Stimulated activated CD8-positive, alpha-beta memory T cell treated with anti-CD3 and anti-CD28 coated beads, Interleukin-2, amount 100 ng/mL, for 48 hours (primary cell): ENCODE measurements around the gene NEDD9.

Experiments
- DNase-seq, 2 donors: peaks; one replicate each; pipeline ENCODE4 v3.0.0-alpha.2; 2020; ENCODE audit warnings: low read depth in 2 of 2

The NEDD9 gene

DNA sequence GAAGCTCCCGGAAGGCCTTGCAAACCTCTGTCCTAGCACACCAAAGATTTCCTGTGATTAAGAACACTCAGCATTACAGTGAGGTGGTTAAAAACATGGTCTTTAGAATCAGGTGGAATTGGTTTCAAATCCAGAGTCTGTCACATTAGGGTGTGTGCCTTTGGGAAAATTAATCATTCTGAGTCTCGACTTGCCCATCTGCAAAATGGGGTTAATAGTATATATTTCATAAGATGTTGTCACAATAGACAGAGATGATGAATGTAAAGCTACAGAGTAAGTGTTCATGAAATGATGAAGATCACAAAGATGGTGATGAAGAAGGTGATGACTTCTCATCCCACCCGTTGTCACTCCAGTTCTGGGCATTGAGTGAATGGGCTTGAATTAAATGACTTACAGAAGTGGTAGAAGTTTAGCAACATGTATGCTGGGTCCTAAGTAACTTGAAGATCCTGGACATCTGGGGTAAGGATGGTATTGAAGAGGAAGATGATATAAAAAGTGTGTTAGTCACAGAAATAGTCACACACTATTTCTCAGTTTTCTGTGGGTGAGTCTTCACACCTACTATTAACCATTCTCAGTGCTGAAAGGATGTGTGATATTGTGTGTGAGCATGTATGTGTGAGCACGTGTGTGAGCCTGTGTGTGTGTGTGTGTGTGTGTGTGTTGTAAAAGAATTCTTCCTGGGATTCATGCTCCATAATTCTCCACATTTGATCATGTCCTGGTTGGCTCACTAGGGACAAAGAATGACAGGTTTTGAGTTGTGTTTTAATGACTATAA, 28.0 kb upstream of the NEDD9 start:
- no peak for DNase-seq

DNA sequence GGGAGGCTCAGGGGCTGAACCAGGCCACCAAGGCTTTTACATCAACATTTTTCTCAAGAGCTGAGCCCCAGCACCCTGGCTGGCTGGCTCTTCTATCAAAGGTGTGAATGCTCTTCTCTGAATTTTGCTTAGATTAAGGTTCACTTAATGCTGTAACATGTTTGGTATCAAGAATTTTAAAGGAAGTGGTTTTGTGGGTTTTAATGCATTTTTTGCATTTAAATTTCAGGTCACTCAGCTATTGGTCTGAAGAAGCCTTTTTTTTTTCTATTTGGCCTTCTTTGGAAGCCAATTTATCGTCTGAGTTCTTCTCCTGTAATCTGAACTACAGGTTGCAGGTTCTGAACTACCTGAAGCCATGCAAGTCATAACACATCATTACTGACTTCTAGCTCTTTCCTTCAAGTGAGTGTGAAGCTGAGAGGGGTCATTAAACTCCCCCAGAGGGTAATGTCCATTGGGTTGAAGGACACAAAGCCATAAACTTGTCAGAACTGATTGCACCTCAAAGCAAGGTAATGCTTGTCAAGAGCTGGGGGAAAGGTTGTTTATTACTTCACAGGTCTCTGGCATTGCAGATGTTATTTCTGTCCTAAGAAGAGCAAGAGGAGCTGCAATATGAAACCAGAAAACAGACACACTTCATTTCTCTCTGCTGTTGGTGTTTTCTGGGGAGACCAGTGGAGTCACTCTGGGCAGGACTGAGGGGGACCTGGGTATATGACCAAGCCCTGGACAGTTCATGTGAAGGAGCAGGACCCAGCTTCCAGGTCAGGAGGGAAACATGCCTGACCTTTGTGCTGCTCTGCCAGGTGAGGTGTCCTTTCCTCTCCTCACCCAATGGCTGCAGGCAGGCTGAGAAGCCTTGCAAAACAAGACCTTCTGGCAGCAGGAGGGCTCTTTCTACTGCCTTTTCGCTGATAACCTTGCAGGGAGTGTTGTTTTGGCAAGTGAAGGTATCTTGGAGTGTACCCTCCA, 26.1 kb upstream of the NEDD9 start:
- no peak for DNase-seq

DNA sequence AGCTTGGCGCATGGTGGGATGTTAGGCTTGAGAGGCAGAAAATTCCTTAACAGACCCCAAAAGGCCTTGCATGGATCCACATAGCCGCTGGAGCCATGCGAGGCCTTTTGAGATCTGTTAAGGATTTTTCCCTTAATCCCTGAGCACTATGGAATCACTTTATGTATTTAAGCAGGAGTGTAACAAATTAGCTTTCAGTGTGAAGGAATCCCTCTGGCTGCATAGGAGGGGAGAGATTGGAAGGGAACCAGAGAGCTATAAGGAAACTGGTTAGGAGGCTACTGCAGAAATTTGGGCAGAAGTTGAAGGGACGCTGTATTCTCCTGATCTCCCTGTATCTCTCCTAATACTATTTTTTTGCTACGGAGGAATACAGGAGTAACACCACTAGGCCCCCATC, 23.1 kb upstream of the NEDD9 start:
- no peak for DNase-seq

DNA sequence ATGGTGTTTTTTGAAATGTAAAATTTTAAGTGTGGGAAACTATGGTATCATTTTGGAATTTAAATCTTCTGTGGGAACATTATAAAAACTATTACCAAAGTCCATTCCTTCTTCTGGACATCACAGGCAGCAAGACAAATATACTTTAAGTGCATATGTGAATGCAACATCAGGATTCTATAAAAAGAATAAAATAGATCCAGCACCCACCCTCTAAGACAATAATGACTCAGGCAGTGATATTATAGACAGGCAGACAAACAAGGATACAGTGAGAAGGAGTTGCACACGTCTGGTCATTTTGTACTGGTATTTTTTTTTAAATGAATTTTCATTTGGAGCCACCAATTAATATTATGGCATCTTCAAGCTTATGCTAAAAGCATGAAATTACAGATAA, 21.1 kb upstream of the NEDD9 start:
- DNase-seq, result no peak

DNA sequence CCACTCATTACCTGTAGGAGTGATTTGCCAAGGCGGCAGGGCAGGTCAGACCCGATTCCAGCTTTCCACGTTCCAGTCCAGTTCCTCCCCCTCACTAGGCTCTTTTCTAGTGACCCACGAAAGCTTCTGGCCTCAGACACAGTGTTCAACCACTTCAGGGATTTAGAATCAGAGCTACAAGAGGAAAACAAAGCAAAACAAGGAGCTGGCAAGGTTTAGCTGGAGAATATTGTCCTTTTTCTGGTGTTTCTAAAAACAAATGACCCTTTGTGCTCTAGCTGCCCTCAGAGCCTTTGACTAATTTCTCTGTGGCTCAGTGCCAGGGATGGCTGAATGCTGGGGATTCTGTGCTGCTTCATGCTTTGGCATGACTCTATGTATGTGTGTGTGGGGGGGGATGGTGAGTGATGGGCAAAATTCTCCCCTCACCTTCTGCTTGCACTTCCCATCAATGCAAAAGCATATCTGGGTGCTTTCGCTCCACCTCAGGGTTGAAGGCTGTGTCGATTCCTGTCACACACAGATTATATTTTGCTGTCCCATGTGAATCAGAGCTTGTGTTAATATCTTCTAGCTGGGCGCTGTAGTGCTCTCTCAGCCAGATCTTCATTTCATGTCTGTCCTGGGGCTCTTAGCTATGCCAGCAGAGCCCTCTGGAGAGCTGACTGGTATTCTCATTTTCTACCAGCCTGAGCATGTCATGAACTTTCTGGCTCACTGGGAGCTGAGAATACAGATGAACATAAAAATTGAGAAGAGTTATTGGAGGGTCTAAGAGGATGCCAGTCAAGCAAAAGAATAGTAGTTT, 19.3 kb upstream of the NEDD9 start:
- no peak for DNase-seq

DNA sequence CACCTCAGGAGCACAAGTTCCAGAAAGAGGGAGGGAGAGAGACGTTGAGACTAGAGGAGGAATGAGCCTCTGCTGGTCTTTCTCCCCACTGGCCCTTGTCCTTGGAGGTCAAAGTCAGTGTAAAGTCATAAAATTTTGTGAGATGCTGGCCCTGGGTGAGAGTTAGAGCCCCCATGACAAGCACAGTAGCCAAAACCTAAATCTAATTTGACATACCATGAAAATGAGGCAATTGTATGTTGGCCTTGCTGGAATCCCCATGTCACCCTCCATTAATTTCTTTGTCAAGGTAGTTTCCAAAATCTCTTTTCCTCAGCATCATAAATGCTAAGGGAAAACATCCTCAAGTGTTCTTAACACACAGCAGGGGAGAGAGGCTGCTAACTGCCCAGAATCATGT, 17.6 kb upstream of the NEDD9 start:
- DNase-seq, result no peak

DNA sequence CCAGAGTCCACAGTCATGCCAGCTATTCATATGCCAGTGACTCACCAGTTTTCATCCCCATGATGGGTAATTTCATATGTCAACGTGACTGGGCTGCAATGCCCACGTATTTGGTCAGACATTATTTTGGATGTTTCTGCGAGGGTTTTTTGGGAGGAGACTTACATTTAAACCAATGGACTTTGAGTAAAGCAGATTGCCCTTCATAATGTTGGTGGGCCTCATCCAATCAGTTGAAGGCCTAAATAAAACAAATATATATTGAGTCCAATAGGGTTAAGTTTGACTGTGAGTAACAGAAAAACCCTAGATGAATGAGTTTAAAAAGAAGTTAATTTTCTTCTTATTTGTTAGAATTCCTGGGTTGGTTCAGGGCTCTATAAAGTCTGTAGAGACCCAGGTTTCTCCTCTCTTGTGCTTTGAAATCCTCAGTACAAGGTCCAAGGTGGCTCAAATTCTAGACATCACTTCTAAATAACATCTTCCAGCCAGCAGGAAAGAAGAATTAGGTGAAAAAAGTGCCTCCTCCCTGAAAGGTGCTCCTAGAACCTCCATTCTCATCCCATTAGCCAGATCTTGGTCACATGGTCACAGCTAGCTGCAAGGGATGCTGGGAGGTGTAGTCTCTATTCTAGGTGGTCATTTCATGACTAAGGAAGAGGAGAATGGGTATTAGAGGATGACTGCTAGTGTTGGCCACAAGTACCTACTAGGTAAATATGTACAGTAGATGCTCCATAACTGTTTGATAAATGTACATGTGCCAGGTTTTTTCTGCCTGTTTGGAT, 16.7 kb upstream of the NEDD9 start:
- no peak for DNase-seq

DNA sequence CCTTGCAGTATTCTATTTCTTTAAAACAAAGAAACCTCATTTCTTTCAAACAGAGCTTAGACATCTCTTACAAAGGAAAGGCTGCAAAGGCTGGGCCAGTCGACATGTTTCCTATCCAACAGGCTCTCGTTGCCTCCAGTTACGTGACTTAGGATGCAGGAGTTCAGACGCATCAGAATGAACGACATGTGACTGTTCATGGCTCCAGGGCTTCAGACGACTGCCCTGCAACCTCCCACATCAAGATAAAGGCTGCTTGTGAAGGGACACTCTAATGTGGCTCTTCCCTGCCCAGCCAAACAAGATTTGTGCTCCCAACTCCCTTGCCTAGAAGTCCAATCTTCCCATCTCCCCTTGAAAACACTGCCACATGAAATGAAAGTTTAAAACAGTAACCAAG, 14.3 kb upstream of the NEDD9 start:
- no peak for DNase-seq

DNA sequence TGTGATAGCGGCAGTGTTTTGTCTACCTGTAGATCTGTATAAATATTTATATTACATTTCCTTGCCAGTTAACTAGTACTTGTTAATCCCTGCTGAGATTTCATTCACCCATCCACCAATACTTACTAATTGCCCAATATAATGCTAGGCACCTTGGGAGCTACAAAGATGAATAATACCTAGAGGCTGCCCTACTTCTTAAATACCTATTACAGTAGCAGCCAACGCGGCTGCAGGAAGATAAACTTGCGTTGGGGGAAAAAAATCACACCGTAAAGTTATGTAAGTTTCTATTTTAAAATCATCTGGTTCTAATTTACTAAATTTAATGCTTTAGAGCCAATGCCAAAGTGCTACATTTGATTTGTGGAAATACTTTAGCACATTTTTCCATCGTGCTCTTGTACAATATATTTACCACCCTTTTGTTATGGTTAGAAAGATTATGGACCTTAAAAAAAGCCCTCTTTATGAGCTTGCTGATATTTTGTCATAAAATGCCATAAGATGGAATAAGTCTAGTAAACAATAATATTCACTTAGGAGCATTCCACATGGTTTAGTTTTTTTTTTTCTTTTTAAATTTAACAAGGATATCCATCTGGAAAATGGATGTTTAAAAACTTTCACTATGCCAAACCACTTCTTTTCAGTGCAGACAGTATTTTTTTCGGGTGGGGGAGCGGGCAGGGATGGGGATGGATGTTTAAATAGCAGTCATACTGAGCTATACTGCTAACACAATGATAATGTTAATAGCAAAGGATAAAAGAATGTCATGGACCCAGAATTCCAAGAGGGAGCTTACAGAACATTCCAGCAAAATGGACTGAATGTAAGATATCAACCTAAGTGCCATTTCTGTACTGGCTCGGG, 13.2 kb upstream of the NEDD9 start:
- no peak for DNase-seq

DNA sequence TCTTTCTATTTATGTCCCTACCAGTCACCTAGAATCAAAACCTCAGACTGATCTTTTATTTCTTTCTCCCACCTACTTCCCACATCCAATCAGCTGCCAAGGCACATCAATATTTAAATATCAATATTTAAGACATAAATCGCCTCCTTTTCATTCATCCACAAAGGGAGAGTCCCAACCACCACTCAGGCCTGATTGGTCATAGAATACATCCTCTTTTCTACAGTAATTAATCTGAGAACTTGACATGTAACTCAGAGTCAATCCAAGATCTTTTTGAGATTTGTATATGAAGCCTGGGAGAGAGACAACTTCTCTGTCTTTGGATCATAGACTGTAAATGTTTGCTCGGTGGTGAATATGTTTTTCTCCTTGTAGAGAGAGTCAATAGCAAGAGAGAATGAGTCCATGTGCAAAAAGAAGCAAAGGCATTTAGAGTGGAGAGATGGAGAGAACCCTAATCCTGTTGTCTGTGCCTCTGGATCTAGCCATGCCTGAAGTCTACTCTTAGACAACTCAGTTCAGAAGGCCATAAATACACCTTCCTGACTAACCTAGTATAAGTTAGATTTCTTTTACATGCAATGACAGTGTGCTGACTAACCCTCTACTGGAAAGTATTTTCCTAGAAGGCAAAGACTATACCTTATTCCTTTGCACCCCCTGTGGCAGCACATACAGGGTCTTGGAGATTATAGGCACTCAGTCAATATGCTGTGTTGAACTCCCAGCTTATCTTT, 12.1 kb upstream of the NEDD9 start:
- DNase-seq, result no peak

DNA sequence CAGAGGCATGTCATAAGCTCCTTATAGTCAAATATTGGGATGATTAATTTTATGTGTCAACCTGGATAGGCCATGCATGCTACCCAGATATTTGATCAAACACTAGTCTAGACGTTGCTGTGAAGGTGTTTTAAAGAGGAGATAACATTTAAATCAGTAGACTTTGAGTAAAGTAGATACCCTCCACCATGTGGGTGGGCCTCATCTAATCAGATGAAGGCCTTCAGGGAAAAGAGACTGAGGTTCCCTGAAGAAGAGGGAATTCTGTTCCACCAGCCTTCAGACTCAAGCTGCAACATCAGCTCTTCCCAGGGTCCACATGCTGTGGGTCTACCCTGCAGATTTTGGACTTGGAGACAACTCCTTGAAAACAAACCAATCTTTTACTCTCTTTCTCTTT, 11.4 kb upstream of the NEDD9 start:
- no peak for DNase-seq

DNA sequence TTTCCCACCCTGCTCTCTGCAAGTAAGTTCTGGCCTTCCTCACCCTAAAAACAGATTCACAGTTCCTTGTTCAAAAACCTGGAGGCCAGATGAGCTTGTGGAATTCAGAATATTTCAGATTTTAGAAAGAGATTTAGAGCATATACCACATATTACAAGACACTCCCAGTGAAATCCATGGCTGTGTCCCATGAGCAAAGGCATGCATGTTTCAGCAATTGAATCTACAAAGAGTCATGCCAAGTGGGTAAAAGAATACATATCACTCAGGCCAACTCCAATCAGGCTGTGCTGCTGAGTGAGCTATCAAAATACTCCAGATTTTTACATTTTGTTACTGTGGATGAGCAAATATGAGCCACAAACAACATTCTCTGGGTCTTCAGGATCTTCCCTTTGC, 10.2 kb upstream of the NEDD9 start:
- DNase-seq, result no peak

DNA sequence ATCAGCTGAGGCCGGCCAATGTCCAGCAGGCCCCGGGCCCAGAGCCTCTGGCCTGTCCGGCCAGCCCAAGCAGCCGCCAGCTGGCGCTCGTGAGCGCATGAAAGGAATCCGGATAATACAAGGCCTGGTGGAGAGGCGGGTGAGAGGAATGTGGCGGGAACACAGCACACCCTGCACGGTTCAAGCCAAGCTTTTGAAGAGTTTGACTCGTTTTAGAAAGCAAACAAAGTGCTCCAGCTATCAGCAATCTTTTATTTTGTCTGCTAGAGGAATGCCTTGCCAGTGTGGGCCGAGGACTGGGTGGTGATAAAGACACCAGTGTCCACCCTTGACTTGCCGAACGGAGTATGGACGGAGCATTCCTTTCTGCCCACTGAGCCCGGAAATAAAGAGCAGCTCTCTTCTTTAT, 9.3 kb upstream of the NEDD9 start:
- DNase-seq, result no peak

DNA sequence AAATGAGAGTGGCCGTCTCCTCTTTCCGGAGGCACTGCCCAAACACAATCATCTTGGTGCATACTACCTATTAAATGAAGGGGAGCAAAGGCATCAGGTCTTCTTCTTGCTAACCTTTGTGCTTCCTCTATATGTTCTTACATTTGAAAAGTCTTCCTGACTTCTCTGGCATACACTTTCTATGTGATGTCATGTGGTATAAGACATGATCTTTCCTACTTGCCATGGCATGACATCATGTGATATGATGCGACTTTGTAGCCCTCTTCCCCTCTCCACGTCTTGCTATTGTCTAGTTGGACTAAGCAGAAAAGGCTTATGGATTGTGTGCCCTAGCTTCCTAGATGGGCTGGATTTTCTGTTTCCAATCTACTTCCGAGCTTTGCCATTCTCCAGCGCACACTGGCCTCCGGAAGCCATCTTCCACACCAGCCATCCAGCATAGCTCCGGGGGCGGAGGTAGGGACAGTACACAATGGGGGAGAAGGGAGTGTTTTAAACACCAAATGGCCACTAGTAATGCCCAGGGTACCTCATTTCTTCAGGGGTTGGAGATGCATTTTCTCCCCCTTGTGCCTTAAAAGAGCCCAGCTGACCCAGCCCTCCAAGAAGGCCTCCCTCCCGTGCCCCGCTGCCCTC, 8.8 kb upstream of the NEDD9 start:
- DNase-seq, result no peak

DNA sequence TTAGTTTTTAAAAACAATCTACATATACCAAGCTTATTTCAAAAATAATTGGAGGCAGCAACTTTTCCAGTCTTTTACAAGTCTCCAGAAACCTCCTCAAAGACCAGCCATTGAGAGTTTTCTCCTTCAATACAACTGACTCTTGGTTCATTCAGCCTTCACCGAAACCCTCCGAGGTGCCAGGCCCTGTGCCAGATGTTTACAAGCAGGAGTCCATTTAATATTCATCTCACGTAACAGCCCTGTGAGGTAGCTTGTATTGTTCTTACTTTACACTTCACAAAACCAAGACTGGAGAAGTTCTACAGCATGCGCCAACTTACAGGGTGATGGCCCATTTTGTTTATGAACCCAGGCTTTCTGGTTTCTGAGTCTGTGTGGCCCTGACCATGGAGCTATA, 5.5 kb upstream of the NEDD9 start:
- no peak for DNase-seq

DNA sequence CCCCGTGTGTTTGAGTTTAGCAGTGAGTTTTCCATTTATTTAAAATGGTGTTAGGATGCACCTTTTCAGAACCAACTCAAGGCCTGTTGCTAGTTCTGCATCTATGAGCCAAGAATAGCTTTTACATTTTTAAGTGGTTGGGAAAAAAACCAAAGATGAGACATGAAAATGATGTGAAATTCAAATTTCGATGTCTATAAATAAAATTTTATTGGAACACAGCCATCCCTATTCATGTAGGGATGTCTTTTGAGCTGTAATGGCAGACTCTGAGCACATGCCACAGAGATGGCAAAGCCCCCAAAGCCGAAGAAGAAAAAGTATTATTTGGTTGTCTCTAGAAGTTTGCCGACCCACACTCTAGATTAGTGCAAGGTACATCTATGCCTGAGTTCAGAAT, 5.0 kb upstream of the NEDD9 start:
- DNase-seq, result no peak

DNA sequence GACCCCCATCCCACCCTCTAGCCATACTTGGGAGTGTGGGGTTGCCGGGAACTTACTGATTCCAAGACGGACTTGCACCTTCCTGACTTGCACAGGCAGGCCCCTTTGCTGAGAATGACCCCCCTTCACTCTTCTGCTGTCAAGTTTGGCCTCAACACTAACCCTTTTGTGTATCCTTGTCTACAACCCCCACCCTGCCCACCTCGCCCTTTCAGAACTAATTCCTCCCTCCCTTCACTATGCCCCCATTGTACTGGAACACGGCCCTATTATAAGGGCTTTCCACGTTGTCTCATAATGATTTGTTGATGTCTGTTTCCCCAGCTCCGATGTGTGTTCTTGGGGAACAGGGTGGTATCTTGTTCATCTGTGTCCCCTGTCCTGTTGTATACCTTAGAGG, 4.4 kb upstream of the NEDD9 start:
- no peak for DNase-seq

DNA sequence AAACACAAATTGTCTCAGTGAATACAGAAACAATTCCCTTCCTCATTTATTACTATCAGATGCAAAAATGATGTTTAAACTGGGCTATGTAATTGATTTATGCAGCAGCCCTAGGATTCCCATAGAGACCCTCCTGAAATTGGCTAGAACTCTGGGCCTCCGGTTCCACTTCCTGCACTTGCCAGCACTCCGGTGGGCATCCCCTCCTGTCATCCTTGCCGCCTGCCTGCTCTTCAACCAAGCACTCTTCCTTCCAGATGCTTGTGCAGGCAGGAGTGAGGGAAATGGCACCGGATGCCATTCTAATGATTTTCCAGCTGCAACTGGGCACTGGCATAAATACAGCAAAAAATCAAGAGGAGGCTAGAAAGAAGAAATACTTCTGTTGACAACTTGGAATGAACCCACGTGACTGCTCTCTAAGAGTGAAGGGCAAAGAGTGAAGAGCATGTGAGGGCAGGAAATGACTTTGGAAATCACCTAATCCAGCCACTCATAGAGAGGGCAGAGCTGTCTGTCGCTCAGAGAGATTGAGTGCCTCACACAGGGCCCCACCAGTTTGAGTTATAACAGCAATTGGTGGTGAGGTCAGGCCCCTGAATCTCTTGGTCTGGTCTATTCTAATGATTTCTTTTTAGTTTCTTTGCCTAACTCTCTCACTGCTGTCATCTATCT, 3.7 kb upstream of the NEDD9 start:
- DNase-seq, result no peak

DNA sequence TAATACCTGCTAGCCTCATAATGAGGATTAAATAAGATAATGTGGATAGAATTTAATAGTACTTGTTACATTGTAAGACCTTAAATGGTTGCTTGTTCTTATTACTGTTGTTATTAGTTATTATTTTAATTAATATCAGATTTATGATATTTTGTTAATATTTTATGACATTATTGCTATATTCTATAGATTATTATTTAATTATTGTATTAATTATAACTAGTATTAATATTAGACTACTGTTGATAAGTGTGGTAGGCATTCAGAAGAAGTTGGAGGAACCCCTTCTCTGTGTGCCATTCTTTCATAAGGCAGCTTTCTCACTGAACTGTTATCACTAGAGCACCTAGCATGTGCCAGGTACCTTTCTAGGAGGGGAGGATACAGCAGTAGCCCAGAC, 2.6 kb upstream of the NEDD9 start:
- DNase-seq, result no peak
